OCI-LY1 (cell line): Measurements from ENCODE around the gene DNAH14.

ENCODE experiments used
- CTCF ChIP-seq: fragments of 200-600 bp; sonication (generic), shearing (Covaris generic); IDR thresholded peaks from 2 replicates; pipeline ENCODE4 v1.5.1; 2017; ENCODE audit warnings: mild to moderate bottlenecking, antibody characterized with exemption, low read length, moderate library complexity, mixed read lengths
- EZH2 ChIP-seq: fragments of 200-600 bp; sonication (generic), shearing (Covaris generic); IDR thresholded peaks from 2 replicates; pipeline ENCODE4 v1.8.0; 2017; ENCODE audit warnings: borderline replicate concordance, mixed run types, mild to moderate bottlenecking, antibody characterized with exemption, low read length, moderate library complexity, mixed read lengths

GRCh38 chr1:224920930-224921329, 8.5 kb upstream of the DNAH14 start:
- no peak for TF ChIP-seq CTCF
- TF ChIP-seq EZH2, result no peak
